AG10803 (cell line): ENCODE results near the gene ADAM23.

Experiments
- DNase-seq: peaks from one replicate; pipeline ENCODE4 v3.0.0; 2010; ENCODE audit warnings: low read depth
- H3K4me3 ChIP-seq: 2 replicates; pipeline ENCODE4 v1.5.1; 2011; ENCODE audit warnings: mild to moderate bottlenecking, low read length, control low read depth
- TF ChIP-seq, protein P1 (sequence below): conservative IDR thresholded peaks from 2 replicates; pipeline ENCODE4 v1.5.1; 2011; ENCODE audit warnings: mild to moderate bottlenecking, low read length, control low read depth, inconsistent platforms

Gene ADAM23

DNA sequence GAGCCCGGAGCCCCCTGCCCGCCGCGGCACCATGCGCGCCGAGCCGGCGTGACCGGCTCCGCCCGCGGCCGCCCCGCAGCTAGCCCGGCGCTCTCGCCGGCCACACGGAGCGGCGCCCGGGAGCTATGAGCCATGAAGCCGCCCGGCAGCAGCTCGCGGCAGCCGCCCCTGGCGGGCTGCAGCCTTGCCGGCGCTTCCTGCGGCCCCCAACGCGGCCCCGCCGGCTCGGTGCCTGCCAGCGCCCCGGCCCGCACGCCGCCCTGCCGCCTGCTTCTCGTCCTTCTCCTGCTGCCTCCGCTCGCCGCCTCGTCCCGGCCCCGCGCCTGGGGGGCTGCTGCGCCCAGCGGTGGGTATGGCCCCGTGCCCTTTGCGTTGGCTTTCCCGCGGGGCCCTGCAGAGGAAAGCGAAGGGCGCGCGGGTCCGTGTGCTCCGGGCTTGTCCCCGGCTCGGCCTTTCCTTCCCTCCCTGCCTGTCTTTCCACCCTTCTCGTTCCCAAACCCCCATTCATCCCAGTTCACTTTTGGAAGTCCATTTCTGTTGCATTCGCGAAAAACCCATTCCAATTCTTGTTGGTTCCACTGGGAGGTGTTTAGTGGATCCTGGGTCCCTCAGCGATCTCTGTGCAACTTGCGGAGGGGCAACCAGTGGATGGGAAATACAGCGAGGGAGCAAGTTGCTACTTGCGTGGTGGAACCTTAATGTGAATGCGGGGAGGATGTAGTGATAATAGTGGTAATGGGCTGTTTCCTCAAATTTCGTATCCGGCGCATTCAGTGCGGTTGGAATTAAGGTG, 599 bp downstream of the ADAM23 start:
- TF ChIP-seq, protein P1, sequence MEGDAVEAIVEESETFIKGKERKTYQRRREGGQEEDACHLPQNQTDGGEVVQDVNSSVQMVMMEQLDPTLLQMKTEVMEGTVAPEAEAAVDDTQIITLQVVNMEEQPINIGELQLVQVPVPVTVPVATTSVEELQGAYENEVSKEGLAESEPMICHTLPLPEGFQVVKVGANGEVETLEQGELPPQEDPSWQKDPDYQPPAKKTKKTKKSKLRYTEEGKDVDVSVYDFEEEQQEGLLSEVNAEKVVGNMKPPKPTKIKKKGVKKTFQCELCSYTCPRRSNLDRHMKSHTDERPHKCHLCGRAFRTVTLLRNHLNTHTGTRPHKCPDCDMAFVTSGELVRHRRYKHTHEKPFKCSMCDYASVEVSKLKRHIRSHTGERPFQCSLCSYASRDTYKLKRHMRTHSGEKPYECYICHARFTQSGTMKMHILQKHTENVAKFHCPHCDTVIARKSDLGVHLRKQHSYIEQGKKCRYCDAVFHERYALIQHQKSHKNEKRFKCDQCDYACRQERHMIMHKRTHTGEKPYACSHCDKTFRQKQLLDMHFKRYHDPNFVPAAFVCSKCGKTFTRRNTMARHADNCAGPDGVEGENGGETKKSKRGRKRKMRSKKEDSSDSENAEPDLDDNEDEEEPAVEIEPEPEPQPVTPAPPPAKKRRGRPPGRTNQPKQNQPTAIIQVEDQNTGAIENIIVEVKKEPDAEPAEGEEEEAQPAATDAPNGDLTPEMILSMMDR = 0 out of 2 replicates have a peak, but pooled peaks have one; percentile 10
- H3K4me3 ChIP-seq = peak overlapping the region; percentile 59
- peak; percentile 28 for DNase-seq

DNA sequence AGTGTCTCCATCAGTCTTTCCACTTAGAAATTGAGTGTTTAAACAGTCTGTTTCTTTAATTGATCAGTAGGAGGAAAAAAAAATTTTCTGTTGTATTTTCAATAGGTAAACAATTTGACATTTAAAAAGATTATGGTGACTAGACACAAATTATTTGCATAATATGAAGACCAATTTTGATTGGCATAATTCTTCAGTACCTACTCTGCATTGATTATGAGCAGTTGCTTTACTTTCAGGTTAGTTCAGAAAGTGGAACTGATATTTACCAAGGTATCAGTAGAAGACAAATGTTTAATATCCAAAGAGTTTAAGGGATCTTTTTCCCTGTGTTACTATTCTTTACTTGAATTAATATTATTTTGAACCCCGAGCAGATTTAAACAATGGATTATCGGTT, 2.6 kb downstream of the ADAM23 start:
- TF ChIP-seq, protein P1 = no peak
- no peak overlapping the region for H3K4me3 ChIP-seq
- DNase-seq = no peak

DNA sequence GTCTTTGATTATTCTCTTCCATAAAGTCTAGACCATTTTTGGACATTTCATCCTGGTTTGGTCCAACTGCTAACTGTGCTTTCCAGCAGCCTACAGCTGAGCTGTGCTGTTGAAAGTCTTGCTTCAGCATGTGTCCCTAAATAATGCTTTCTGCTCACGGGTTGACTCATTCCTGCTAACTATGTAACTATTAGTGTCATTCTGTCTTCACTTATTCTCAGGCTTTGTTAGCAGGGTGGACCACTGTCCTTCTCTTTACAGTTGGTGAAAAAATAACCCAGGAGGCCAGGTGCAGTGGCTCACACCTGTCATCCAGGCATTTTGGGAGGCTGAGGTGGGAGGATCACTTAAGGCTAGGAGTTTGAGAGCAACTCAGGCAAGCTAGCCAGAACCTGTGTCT, 8.9 kb downstream of the ADAM23 start:
- TF ChIP-seq, protein P1 = no peak
- DNase-seq = no peak
- H3K4me3 ChIP-seq = no peak overlapping the region

DNA sequence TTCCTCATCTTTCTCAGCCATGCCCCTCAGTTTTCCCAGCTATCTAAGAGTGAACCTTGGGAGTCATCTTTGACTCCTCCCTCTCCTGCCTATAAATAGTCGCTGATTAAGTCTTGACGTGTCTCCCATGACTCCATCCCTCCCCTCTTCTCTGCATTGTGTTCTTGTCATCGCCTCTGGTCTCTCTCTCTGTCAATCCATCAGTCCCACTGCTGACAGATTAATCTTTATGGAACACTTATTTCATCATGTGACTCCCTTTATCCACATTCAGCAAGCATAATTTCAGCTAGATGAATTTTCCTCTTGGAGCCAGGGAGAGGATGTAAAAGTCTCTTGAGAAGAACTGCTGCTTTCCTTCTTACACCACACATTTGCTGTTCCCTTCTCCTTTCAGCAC, 9.4 kb downstream of the ADAM23 start:
- H3K4me3 ChIP-seq = no peak overlapping the region
- DNase-seq = no peak
- TF ChIP-seq, protein P1 = no peak

DNA sequence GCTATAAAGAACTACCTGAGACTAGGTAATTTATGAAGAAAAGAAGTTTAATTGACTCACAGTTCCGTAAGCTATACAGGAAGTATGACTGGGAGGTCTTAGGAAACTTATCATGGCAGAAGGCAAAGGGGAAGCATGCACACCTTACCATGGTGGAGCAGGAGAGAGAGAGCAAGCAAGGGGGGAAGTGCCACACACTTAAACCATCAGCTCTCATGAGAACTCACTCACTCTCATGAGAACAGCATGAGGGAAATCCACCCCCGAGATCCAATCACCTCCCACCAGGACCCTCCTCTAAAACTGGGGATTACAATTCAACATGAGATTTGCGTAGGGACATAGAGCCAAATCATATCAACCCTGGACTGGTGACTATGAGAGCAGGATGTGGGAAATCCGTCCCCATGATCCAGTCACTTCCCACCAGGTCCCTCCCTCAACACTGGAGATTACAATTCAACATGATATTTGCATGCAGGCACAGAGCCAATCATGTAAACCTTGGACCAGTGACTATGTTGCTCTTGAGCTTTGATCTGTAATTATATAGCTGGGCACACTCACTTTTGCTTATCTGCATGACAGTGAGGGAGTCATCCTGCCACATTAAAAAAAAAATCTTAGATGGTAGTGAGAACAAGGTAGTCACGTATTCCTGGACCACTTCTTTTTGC, 12.9 kb downstream of the ADAM23 start:
- DNase-seq = no peak
- no peak overlapping the region for H3K4me3 ChIP-seq
- TF ChIP-seq, protein P1 = no peak

DNA sequence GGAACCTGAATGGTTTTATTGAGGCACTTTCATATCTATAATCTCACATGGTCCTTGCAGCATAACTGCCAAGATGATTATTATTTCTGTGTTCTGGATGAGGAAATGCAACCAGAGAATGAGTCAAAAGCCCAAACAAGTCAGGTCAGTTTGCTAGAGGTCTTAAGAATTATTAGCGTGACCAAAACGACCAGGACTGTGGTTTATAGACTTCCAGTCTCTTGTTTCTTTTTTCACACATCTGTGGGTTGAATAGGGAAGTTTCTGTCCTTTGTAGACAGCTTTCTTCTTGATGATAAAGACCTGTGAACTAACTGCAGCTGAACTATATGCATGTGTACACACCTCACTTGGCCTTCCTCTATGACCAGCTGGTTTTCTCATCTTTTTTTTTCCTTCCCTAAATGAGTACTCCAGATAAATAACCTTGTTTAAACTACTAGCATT, 13.9 kb downstream of the ADAM23 start:
- no peak overlapping the region for H3K4me3 ChIP-seq
- TF ChIP-seq, protein P1 = no peak
- DNase-seq = no peak

DNA sequence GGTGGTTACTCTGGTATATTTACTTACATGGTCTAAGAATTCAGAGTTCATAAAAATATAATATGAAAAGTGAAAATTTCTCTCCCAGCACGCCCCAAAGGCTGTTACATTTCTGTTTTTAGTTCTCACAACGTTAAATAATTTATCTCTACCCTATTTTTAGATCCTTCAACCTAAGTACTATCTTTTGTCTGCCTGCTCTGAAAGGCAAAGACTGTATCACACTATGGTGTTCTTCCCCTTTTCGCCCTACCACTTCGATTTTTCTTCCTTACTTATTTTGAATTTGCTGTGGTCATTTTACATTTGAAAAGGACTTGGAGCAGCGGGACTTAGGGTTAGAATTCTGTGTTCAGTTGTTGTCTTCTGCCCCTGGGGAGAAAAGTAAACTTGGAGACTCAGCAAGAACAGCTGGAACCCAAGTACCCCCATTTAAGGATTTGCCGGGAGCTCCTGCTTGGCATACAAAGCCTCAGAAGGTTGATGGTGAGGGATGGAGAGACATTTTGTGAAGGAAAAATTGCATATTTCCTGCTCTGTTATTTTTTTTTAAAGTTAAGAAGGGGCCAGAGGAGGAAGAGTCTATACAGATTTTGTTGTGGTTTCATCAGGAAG, 19.0 kb downstream of the ADAM23 start:
- no peak overlapping the region for H3K4me3 ChIP-seq
- DNase-seq = no peak
- TF ChIP-seq, protein P1 = no peak
